Spleen (tissue), 7 donors: Measurements from ENCODE around the gene SPINDOC.

ENCODE experiments used
- CTCF ChIP-seq, 11 experiments: fragments of 200-600 bp in 7 of 11; fragments of 450-650 bp in 4 of 11; sonication (generic) in 4 of 11; IDR thresholded peaks in 8 of 11; conservative IDR thresholded peaks in 3 of 11; 1 replicate in 7 of 11; 2 replicates in 4 of 11; pipeline versions ENCODE4 v1.4.0 to v1.8.0; 2016 to 2021; ENCODE audit warnings: antibody characterized with exemption in 11 of 11, inconsistent platforms in 4 of 11, mild to moderate bottlenecking in 1 of 11
- POLR2AphosphoS5 ChIP-seq, 3 donors: sonication (generic); formaldehyde crosslinking; IDR thresholded peaks; one replicate each; pipeline ENCODE4 v1.5.1; 2017; ENCODE audit warnings: antibody characterized with exemption in 3 of 3
- donor health status: DM: no; HTN: no; CAD: no; lungs with moderate emphysema.
- donor health status: DM: no; HTN: no; CAD: no.
- donor health status: DM: no; HTN: no; CAD: no.

- TF ChIP-seq CTCF (IDR thresholded peaks at IDR 0.05 in 8 of 11, conservative IDR thresholded peaks at IDR 0.05 in 3 of 11): no peak
- TF ChIP-seq POLR2AphosphoS5 (IDR thresholded peaks at IDR 0.05): no peak
Observed at GRCh38 chr11:63875506-63876065, 62.3 kb downstream of the SPINDOC start.
